PC-3 (cell line): ENCODE measurements around the gene CEP89.

ENCODE experiments used
- CTCF ChIP-seq: fragments of 300-600 bp; sonication (generic); conservative IDR thresholded peaks from 2 replicates; pipeline ENCODE4 v1.5.1; 2017; ENCODE audit warnings: antibody characterized with exemption, low read depth, mild to moderate bottlenecking, low read length
- EZH2phosphoT487 ChIP-seq: fragments of 300-600 bp; sonication (generic); IDR thresholded peaks from 2 replicates; pipeline ENCODE4 v1.6.1; 2018; ENCODE audit warnings: mild to moderate bottlenecking, antibody characterized with exemption, low read length, borderline replicate concordance

DNA sequence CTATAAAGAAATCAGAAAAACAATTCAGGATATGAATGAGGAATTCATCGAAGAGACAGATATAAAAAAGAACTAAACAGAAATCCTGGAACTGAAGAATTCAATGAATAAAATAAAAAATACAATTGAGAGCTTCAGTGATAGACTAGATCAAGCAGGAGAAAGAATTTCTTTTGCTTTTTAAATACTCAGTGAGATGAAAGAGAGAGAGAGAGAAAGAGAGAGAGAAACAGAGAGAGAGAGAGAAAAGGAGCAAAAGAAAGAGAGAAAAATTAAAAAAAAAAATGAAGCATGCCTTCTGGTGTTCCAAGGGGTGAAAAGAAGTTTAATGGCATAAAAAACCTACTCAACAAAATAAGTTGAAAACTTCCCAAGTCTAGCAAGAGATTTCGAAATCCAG is 80.1 kb downstream of the CEP89 start:
- no peak for TF ChIP-seq CTCF
- TF ChIP-seq EZH2phosphoT487, result no peak
